ENCODE data around the gene RASGRP1.
A peak's percentile ranks its signal among the peaks of the same experiment; 100 is the strongest.
"Not testable (repeated sequence)": the region's sequence is repeated elsewhere in the genome, so short reads cannot be mapped to it uniquely, and the experiment has no call there.

RASGRP1 gene

GRCh38 chr15:38564557-38565286 lies at the start of gene RASGRP1:
TSS of gene RASGRP1 (minus strand) at chr15:38564814. CDS start at chr15:38564628, 186 bp downstream.
- peak; percentile 89 for DNase-seq

GRCh38 chr15:38613085-38613484 lies 48.5 kb upstream of the RASGRP1 start:
- DNase-seq: no peak

- no peak for DNase-seq
Measured at GRCh38 chr15:38612159-38612863, 47.7 kb upstream of the RASGRP1 start.

DNA sequence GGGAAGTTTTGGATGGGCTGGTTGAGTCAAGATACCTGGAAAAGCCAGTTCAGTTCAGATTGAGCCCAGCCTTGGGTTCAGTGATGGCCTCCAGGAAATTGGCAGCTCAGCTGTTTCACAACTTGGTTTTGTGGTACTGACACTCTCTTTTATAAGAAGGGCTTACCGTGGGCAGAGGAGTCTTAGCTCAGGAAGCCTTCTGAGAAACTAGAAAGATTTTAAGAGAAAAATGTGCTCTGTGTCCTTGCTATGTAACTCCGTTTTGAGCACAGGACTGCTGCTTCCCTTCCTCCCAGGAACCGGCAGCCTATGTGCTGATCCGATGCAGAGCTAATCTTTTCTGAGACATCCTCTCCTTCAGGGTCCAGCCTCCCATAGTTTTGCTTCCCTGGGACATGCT lies 46.6 kb upstream of the RASGRP1 start:
- peak; percentile 44 for DNase-seq

- DNase-seq: peak; percentile 14
Measured at GRCh38 chr15:38610748-38611147, 46.1 kb upstream of the RASGRP1 start.

DNA sequence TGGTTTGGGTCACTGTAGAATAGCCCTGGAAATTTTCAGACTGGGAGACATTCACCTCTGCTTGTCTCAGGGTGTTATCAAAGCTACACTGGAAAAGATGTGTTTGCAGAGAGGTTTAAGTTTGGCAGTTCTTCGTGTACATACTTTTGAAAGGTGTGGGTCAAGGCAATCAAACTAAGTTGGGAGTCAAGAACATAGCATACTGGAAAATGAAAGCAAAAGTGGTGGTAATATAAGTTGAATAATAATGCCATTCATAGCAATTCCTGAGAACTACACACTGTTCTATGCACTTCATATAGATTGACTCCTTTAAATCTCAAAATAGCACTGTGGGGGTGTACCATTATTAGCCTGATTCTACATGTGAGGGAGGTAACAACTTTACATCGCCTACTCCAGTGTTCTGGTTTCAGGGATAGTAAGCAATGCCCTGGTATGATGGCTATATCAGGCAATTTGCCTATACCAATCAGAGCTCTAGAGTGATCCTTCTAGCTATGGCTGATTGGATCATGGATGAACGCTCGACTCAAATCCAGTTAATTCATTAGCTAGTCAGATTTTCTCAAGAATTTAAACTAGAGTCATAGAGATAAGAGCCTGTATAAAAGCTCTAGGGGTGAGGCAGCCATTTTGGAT lies 44.6 kb upstream of the RASGRP1 start:
- DNase-seq: no peak

DNA sequence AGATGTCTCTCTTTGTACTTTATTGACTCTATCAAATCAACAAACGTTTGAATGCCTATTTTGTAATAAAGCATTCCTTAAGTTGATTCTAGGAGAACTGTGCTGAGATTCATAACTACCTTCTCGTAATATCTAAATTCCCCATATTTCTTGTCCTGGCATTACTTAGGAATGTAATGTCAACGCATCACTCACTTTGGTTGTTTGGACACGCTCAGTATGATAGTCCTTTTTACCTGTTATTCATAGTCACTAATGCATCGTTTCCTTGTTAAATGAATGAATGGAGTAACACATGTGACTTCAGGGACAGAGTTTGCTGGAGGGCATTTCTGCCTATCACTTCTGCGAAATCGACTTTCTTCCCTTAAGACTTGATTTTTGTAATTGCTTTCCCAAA lies 44.1 kb upstream of the RASGRP1 start:
- no peak for DNase-seq

- no peak for DNase-seq
Measured at GRCh38 chr15:38605744-38606143, 41.1 kb upstream of the RASGRP1 start.

GRCh38 chr15:38603672-38604071 lies 39.1 kb upstream of the RASGRP1 start:
- DNase-seq: no peak

GRCh38 chr15:38602910-38603670 lies 38.5 kb upstream of the RASGRP1 start:
- no peak for DNase-seq

DNA sequence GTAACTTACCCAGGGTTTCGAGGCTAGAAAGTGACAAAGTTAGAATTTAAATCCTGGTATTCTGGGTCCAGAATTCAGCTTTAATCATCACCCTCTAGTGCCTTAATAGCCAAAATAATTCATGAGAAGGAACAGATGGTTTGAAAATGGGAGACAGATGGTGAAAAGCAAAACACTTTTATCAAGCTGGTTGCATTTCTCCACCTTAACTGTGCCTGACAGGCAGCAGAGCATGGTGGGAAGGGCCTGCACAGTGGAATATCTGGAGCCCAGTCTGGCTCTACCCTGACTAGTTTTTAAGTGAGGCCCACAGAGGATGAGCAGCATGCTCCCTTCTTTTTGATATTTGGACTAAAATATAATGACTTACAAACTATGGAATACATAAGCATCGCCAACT lies 35.6 kb upstream of the RASGRP1 start:
- DNase-seq: no peak

GRCh38 chr15:38598749-38599148 lies 34.1 kb upstream of the RASGRP1 start:
- DNase-seq: no peak

- no peak for DNase-seq
Measured at GRCh38 chr15:38597219-38597800, 32.7 kb upstream of the RASGRP1 start.

DNA sequence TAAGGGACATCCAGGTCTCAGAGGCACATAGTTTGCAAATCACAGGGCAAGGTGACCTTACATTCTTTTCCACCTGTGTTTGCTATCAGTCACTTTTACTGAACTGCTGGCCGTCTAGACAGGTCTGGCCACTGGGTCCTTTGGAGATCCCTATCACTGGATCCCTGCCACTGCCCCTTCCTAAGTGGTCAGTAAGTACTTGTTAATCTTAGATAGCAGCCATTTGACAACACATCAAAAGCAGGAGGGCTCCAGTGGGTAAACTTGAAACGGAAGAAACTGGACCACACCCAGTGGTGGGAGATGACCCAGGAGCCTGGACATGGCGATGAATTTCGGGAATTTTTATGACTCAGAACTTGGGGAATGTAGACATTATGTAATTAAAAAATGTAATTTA lies 28.9 kb upstream of the RASGRP1 start:
- no peak for DNase-seq

DNA sequence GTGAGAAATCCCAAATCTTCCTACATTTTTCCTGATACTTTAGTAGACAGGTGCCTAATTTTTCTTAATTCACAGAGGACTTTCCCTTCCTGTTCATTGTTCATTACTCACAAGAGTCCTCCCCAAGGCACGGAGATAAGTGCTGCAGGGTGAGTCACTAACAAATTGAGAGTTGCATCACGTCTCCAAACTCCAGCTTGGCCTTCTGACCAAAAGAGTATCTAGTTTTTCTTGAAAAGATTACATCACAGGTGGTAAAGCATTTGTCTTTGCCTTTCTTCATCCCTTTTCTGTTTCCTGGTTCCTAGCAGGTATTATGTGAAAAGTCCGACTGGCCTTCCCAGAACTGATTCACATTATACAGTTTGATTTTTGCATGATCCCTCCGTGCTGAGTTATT lies 24.9 kb upstream of the RASGRP1 start:
- DNase-seq: no peak

- no peak for DNase-seq
Measured at GRCh38 chr15:38588672-38589071, 24.1 kb upstream of the RASGRP1 start.

- peak; percentile 28 for DNase-seq
Measured at GRCh38 chr15:38587214-38587613, 22.6 kb upstream of the RASGRP1 start.

GRCh38 chr15:38586005-38586404 lies 21.4 kb upstream of the RASGRP1 start:
- DNase-seq: not testable (repeated sequence)

DNA sequence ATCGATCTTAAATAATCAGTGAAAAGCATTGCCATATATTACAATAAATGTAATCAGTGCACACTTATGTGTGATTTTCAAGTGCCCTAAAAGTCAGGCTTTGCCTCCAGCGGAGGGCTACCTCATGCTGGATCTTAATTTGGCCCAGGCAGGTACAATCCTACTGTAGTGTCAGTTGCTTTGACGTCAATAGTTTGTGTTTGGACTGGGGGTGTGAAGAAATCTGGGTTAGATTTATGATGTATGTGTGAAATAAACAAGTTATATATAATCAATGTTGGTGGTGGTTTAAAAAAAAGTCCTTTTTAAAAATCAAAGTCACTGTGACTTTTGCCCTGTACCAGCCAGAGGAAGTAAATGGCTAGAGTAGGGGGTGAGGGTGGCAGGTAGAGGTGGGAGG lies 14.0 kb upstream of the RASGRP1 start:
- peak; percentile 31 for DNase-seq

DNA sequence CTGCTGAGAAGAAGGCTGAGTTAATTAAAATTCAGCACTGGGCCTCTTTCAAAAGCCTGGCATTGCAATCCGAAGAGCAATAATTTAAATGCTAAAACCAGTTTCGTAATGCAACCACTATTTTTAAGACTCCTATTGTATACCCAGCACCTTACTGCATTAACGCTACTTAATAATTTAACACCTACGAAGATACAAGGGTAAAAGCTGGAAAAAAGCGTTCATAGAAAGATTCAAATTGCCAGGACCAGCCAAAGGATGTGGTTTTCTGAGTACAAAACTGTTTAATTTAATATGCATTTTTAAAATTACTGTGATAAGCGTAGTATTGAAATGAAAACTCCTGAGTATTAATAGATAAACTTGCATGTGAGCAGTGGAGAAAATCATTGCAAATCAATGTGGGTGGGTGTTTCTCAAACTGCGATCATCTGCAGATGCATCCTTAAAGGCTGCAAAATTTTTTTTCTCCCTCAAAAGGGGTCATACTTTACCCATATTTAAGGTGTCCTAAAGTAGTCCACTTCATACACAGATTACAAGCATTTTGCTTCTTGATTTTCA lies 12.9 kb upstream of the RASGRP1 start:
- DNase-seq: no peak

GRCh38 chr15:38576837-38577236 lies 12.2 kb upstream of the RASGRP1 start:
- DNase-seq: peak; percentile 49

- no peak for DNase-seq
Measured at GRCh38 chr15:38576261-38576660, 11.6 kb upstream of the RASGRP1 start.

DNA sequence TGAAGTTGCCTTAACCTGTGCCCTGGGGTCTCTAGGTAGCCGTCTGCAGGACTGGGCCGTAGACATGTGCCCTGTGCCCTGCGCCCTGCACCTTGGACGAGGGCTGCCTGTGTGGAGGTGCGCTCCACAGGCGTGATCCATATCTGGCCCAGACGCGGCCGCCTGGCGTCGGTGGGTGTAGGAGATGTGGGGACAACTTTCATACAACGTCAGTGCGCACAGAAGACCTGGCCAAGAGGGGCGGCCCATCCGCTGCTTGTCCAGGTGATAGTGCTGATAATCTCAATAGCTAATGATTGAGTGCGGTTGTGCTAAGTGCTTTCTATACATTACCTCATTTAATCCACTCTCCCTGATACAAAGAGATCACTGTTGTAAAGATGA lies 665 bp upstream of the RASGRP1 start:
- DNase-seq: no peak

All from CD4-positive, alpha-beta T cell treated with Interleukin-17A for 1 hour (primary cell).